ENCODE measurements around the gene SEC24B.

DNA sequence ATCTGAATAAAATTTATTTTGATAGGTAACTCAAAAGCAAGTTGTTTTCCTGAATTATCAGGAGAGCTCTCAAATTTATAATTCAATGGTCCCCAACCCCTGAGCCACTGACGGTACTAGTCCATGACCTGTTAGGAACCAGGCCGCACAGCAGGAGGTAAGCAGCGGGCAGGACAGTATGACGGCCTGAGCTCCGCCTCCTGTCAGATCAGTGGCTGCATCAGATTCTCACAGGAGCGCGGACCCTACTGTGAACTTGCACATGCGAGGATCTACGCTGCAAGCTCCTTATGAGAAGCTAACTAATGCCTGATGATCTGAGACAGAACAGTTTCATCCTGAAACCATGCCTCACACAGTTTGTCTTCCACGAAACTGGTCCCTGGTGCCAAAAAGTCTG is 37.9 kb upstream of the SEC24B start:
- TF ChIP-seq POLR2A (IDR thresholded peaks at IDR 0.05): no peak
- TF ChIP-seq CTCF (IDR thresholded peaks at IDR 0.05): no peak

Data from esophagus squamous epithelium (tissue), 4 donors.